Lung (tissue), 12 donors: ENCODE measurements around the gene NBAS. TPM values are rescaled to one million over a fixed set of nuclear protein-coding genes. Genes with fewer than 3 reads are reported as not detected.
"Not testable (repeated sequence)": the region's sequence is repeated elsewhere in the genome, so short reads cannot be mapped to it uniquely, and the experiment has no call there.

Source experiments
- ATAC-seq: fragments of 200-7000 bp; cut with Tn5 transposase; one replicate; pipeline ENCODE4 v1.9.1; 2020; ENCODE audit warnings: moderate number of reproducible peaks; ENCODE audit not compliant: insufficient read depth, low FRiP score
- DNase-seq, 3 donors: peaks; one replicate each; pipeline ENCODE4 v3.0.0-alpha.2; 2013 to 2017
- H3K27ac ChIP-seq, 2 donors: one replicate each; pipeline ENCODE4 v1.5.1; 2013; ENCODE audit warnings: mild to moderate bottlenecking in 2 of 2, moderate library complexity in 2 of 2, control low read depth in 1 of 2, inconsistent platforms in 1 of 2, low read depth in 1 of 2, low read length in 1 of 2
- H3K27me3 ChIP-seq, 3 donors: one replicate each; pipeline ENCODE4 v1.5.1; 2013; ENCODE audit warnings: low read length in 2 of 3; ENCODE audit not compliant: control insufficient read depth in 3 of 3, insufficient read depth in 3 of 3
- H3K36me3 ChIP-seq, 4 donors: one replicate each; pipeline ENCODE4 v1.5.1; 2013; ENCODE audit warnings: low read length in 4 of 4, mild to moderate bottlenecking in 1 of 4, moderate library complexity in 1 of 4; ENCODE audit not compliant: control insufficient read depth in 4 of 4, insufficient read depth in 4 of 4
- H3K4me1 ChIP-seq, 5 donors: one replicate each; pipeline ENCODE4 v1.5.1; 2013; ENCODE audit warnings: low read length in 5 of 5, mild to moderate bottlenecking in 2 of 5, moderate library complexity in 1 of 5; ENCODE audit not compliant: control insufficient read depth in 5 of 5, insufficient read depth in 5 of 5
- H3K4me3 ChIP-seq: one replicate; pipeline ENCODE4 v1.5.1; 2013; ENCODE audit warnings: mild to moderate bottlenecking, control low read depth, moderate library complexity
- H3K9ac ChIP-seq, 2 donors: one replicate each; pipeline ENCODE4 v1.5.1; 2013; ENCODE audit warnings: low read length in 2 of 2, control low read depth in 1 of 2; ENCODE audit not compliant: insufficient read depth in 1 of 2
- H3K9me3 ChIP-seq, 4 donors: one replicate each; pipeline ENCODE4 v1.5.1; 2013; ENCODE audit warnings: low read length in 3 of 4, mild to moderate bottlenecking in 1 of 4, moderate library complexity in 1 of 4; ENCODE audit not compliant: control insufficient read depth in 4 of 4, insufficient read depth in 3 of 4
- WGBS, 2 donors: extraction: QIAGEN DNeasy Blood & Tissue Kit; methylation state at CpG; one replicate each; pipeline ENCODE4 v1.1.7; 2013; 5-methylcytosine and 5-hydroxymethylcytosine counted together
- polyA plus RNA-seq, 2 donors: library from polyadenylated mRNA; stranded (reverse); fragments of 200-250 nt; gene quantifications; one replicate each; pipeline ENCODE4 v1.2.1, GENCODE V29; 2013
- total RNA-seq, 2 donors: library from RNA; depleted of rRNA in 1 of 2; stranded (reverse); fragments of >200 nt in 1 of 2; gene quantifications; one replicate each; pipeline ENCODE4 v1.2.1, GENCODE V29; 2014 to 2021
- TF ChIP-seq, protein P1 (sequence below): IDR thresholded peaks from 2 replicates; pipeline ENCODE4 v1.5.1; 2012; ENCODE audit warnings: mild to moderate bottlenecking; ENCODE audit errors: control extremely low read depth, extremely low read depth
- donor health status: control.
- donor health status: control.
- donor health status: Bipolar disorder and iron deficiency.
- donor health status: healthy.
- donor health status: DM: yes; HTN: yes; CAD: no.

NBAS gene
- total and polyA plus RNA-seq, 4 donors, result 15.6 to 61.3 (median 35.4) TPM

GRCh38 chr2:15407666-15408065 is 153.5 kb downstream of the NBAS start:
- Histone ChIP-seq H3K9me3 (no peaks in the 10 kb centered on the region), H3K27ac (no peak overlapping the region), H3K9ac (no peak overlapping the region), H3K4me3 (no peak overlapping the region), H3K4me1 (peaks cover 0 to 3% (median 0%) of the 10 kb centered on the region in 5 donors), H3K36me3 (peaks cover 0 to 11% (median 5%) of the 10 kb centered on the region in 4 donors), H3K27me3 (no peaks in the 10 kb centered on the region)
- TF ChIP-seq, protein P1, sequence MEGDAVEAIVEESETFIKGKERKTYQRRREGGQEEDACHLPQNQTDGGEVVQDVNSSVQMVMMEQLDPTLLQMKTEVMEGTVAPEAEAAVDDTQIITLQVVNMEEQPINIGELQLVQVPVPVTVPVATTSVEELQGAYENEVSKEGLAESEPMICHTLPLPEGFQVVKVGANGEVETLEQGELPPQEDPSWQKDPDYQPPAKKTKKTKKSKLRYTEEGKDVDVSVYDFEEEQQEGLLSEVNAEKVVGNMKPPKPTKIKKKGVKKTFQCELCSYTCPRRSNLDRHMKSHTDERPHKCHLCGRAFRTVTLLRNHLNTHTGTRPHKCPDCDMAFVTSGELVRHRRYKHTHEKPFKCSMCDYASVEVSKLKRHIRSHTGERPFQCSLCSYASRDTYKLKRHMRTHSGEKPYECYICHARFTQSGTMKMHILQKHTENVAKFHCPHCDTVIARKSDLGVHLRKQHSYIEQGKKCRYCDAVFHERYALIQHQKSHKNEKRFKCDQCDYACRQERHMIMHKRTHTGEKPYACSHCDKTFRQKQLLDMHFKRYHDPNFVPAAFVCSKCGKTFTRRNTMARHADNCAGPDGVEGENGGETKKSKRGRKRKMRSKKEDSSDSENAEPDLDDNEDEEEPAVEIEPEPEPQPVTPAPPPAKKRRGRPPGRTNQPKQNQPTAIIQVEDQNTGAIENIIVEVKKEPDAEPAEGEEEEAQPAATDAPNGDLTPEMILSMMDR, result no peak
- DNase-seq (no peak), ATAC-seq (no peak)
- WGBS, 2 donors, result 98 to 100% methylated on average over 1 of the region's 1 CpG

DNA sequence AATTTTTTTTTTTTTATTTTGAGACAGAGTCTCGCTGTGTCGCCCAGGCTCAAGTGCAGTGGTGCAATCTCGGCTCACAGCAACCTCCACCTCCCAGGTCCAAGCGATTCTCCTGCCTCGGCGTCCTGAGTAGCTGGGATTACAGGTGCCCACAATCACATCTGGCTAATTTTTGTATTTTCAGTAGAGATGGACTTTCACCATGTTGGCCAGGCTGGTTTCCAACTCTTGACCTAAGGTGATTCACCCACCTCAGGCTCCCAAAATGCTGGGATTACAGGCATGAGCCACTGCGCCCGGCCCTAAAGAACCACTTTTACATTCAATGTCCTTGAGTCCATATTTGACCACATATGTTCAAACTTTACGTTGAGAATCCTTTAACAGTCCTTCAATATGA is 156.6 kb downstream of the NBAS start:
- WGBS, 2 donors, result 95 to 98% methylated on average over 9 of the region's 9 CpGs
- not testable (repeated sequence) for ATAC-seq, H3K9ac ChIP-seq, H3K4me1 ChIP-seq, H3K27me3 ChIP-seq, H3K36me3 ChIP-seq, H3K9me3 ChIP-seq, H3K27ac ChIP-seq, H3K4me3 ChIP-seq, DNase-seq

DNA sequence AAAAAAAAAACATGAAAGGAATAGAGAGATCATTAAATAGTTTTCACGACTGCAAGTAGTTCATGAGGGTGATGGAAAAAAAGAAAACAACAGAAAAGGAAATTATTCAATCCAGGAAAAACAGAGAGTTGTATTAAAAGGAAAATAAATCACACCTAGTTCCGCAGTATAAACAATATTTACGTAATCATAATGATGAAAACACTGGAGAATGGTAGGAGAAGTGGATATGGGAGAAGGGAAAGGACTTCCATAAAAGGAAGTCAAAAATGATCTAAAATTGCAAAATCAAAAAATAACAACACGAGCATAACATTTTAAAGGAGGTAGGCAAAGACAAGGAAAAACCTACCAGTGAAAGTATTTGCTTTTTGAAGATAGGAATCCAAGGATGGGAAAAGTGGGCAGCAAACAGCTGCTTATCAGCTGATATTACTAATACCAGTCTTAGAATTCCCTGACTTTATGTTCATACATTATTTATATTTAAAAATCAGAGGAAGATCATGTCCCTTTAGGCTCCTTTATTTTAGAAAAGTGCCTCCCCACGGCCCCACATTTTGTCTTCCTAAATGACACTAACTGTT is 160.8 kb downstream of the NBAS start:
- no peaks in the 10 kb centered on the region for H3K27me3 ChIP-seq
- H3K9ac ChIP-seq, result no peak overlapping the region
- no peak overlapping the region for H3K27ac ChIP-seq
- WGBS, 2 donors, result 89% methylated on average over 5 of the region's 5 CpGs
- DNase-seq (no peak), ATAC-seq (no peak)
- H3K4me1 ChIP-seq, result no peaks in the 10 kb centered on the region
- H3K36me3 ChIP-seq, result peaks cover 0 to 4% (median 2%) of the 10 kb centered on the region in 4 donors
- peaks cover 0 to 3% (median 0%) of the 10 kb centered on the region in 4 donors for H3K9me3 ChIP-seq
- TF ChIP-seq, protein P1, result no peak
- H3K4me3 ChIP-seq, result no peak overlapping the region

GRCh38 chr2:15399241-15399640 is 161.9 kb downstream of the NBAS start:
- no peak for DNase-seq
- TF ChIP-seq, protein P1, result no peak
- WGBS, 2 donors, result 91 to 98% methylated on average over 1 of the region's 1 CpG
- Histone ChIP-seq H3K9ac (no peak overlapping the region), H3K4me3 (no peak overlapping the region), H3K9me3 (peaks cover 0 to 3% (median 0%) of the 10 kb centered on the region in 4 donors), H3K36me3 (peaks cover 3 to 4% (median 3%) of the 10 kb centered on the region in 4 donors), H3K4me1 (no peaks in the 10 kb centered on the region), H3K27me3 (no peaks in the 10 kb centered on the region), H3K27ac (no peak overlapping the region)
- no peak for ATAC-seq
